Measurements from ENCODE around the gene BHLHE40.
A peak's percentile ranks its signal among the peaks of the same experiment; 100 is the strongest.

DNA sequence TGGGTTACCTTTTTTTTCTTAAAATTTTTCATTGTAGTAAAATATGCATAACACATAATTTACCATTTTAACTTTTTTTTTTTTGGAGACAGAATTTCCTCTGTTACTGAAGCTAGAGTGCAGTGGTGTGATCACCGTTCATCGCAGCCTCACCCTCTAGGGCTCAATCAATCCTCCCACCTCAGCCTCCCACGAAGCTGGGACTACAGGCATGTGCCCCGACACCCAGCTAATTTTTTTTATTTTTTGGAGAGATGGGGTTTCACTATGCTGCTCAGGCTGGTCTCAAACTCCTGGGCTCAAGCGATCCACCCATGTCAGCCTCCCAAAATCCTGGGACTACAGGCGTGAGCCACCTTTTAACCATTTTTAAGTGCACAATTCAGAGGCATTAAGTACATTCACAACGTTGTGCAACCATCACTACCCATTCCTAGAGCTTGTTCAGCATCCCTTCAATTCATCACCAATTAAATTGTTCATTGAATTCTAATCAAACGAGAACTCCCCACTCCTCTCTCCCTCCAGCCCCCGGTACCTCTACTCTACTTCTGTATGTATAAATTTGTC is 44.6 kb downstream of the BHLHE40 start:
- TF ChIP-seq JUND (IDR thresholded peaks at IDR 0.05; ENCODE audit: low read depth, low read length): no peak
- TF ChIP-seq, protein P1, sequence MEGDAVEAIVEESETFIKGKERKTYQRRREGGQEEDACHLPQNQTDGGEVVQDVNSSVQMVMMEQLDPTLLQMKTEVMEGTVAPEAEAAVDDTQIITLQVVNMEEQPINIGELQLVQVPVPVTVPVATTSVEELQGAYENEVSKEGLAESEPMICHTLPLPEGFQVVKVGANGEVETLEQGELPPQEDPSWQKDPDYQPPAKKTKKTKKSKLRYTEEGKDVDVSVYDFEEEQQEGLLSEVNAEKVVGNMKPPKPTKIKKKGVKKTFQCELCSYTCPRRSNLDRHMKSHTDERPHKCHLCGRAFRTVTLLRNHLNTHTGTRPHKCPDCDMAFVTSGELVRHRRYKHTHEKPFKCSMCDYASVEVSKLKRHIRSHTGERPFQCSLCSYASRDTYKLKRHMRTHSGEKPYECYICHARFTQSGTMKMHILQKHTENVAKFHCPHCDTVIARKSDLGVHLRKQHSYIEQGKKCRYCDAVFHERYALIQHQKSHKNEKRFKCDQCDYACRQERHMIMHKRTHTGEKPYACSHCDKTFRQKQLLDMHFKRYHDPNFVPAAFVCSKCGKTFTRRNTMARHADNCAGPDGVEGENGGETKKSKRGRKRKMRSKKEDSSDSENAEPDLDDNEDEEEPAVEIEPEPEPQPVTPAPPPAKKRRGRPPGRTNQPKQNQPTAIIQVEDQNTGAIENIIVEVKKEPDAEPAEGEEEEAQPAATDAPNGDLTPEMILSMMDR (IDR thresholded peaks at IDR 0.05 in 2 of 3, conservative IDR thresholded peaks at IDR 0.05 in 1 of 3; ENCODE audit: control insufficient read depth in 2 of 3, extremely low read depth in 1 of 3, insufficient read depth in 1 of 3, low read depth in 3 of 3, low read length in 3 of 3): no peak
- TF ChIP-seq, protein P2, sequence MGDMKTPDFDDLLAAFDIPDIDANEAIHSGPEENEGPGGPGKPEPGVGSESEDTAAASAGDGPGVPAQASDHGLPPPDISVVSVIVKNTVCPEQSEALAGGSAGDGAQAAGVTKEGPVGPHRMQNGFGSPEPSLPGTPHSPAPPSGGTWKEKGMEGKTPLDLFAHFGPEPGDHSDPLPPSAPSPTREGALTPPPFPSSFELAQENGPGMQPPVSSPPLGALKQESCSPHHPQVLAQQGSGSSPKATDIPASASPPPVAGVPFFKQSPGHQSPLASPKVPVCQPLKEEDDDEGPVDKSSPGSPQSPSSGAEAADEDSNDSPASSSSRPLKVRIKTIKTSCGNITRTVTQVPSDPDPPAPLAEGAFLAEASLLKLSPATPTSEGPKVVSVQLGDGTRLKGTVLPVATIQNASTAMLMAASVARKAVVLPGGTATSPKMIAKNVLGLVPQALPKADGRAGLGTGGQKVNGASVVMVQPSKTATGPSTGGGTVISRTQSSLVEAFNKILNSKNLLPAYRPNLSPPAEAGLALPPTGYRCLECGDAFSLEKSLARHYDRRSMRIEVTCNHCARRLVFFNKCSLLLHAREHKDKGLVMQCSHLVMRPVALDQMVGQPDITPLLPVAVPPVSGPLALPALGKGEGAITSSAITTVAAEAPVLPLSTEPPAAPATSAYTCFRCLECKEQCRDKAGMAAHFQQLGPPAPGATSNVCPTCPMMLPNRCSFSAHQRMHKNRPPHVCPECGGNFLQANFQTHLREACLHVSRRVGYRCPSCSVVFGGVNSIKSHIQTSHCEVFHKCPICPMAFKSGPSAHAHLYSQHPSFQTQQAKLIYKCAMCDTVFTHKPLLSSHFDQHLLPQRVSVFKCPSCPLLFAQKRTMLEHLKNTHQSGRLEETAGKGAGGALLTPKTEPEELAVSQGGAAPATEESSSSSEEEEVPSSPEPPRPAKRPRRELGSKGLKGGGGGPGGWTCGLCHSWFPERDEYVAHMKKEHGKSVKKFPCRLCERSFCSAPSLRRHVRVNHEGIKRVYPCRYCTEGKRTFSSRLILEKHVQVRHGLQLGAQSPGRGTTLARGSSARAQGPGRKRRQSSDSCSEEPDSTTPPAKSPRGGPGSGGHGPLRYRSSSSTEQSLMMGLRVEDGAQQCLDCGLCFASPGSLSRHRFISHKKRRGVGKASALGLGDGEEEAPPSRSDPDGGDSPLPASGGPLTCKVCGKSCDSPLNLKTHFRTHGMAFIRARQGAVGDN (IDR thresholded peaks at IDR 0.05): 0 out of 2 replicates have a peak, but pooled peaks have one; percentile 2

Data from GM12878 (cell line).